Breast epithelium (tissue), 3 donors: ENCODE results near the gene ITPR2.

ENCODE experiments used
- CTCF ChIP-seq, 3 donors: fragments of 450-650 bp; IDR thresholded peaks; one replicate each; pipeline ENCODE4 v1.5.1; 2016 to 2017; ENCODE audit warnings: antibody characterized with exemption in 3 of 3, mild to moderate bottlenecking in 3 of 3, moderate library complexity in 3 of 3
- POLR2A ChIP-seq: fragments of 450-650 bp; IDR thresholded peaks from one replicate; pipeline ENCODE4 v1.6.1; 2016; ENCODE audit warnings: antibody characterized with exemption, mild to moderate bottlenecking, moderate library complexity

- TF ChIP-seq POLR2A = no peak
- no peak for TF ChIP-seq CTCF (IDR thresholded peaks at IDR 0.05)
Observed at GRCh38 chr12:26369588-26369987, 463.4 kb downstream of the ITPR2 start.
